Uterus (tissue), 4 donors: ENCODE data around the gene MMRN2. TPM values are rescaled to one million over a fixed set of nuclear protein-coding genes. Genes with fewer than 3 reads are reported as not detected.
"Not testable (repeated sequence)": the region's sequence is repeated elsewhere in the genome, so short reads cannot be mapped to it uniquely, and the experiment has no call there.

ENCODE experiments used
- DNase-seq, 2 donors: peaks; one replicate each; pipeline ENCODE4 v3.0.0-alpha.2; 2019 to 2020
- H3K27ac ChIP-seq, 2 donors: fragments of 200-600 bp; sonication (generic); 1 replicate in 1 of 2; 2 replicates in 1 of 2; pipeline ENCODE4 v1.5.1; 2016 to 2018
- H3K27me3 ChIP-seq, 2 donors: fragments of 200-600 bp; sonication (generic); one replicate each; pipeline ENCODE4 v1.5.1; 2018 to 2019; ENCODE audit warnings: control low read depth in 1 of 2
- H3K36me3 ChIP-seq, 2 donors: fragments of 200-600 bp; sonication (generic); one replicate each; pipeline ENCODE4 v1.5.1; 2019; ENCODE audit warnings: control low read depth in 1 of 2
- H3K4me1 ChIP-seq, 2 donors: fragments of 200-600 bp; sonication (generic); one replicate each; pipeline ENCODE4 v1.5.1; 2018 to 2019; ENCODE audit warnings: control low read depth in 1 of 2
- H3K4me3 ChIP-seq, 2 donors: fragments of 200-600 bp; sonication (generic); 1 replicate in 1 of 2; 2 replicates in 1 of 2; pipeline ENCODE4 v1.5.1; 2018 to 2019; ENCODE audit warnings: mild to moderate bottlenecking in 1 of 2
- H3K9me3 ChIP-seq, 2 donors: fragments of 200-600 bp; sonication (generic); one replicate each; pipeline ENCODE4 v1.5.1; 2019; ENCODE audit warnings: control low read depth in 1 of 2
- POLR2A ChIP-seq, 2 donors: fragments of 450-650 bp; IDR thresholded peaks; one replicate each; pipeline ENCODE4 v1.6.1; 2016; ENCODE audit warnings: antibody characterized with exemption in 2 of 2, mild to moderate bottlenecking in 1 of 2, moderate library complexity in 1 of 2
- intact Hi-C: fragments of 100-400 bp; cut with DNase I; formaldehyde crosslinking; loops from one replicate; pipeline ENCODE4 v1.15.1; 2023; ENCODE audit warnings: low total_unique reads
- total RNA-seq, 4 donors: library from RNA; depleted of rRNA in 3 of 4; stranded (reverse); fragments of >200 nt in 3 of 4; gene quantifications; one replicate each; pipeline versions ENCODE4 v1.1.0 to v1.2.4, GENCODE V29; 2014 to 2023
- TF ChIP-seq, protein P1 (sequence below), 4 experiments: fragments of 200-600 bp in 2 of 4; fragments of 450-650 bp in 2 of 4; sonication (generic) in 2 of 4; IDR thresholded peaks; one replicate each; pipeline ENCODE4 v1.5.1; 2016 to 2019; ENCODE audit warnings: antibody characterized with exemption in 4 of 4, mild to moderate bottlenecking in 2 of 4, moderate library complexity in 1 of 4
- donor health status: DM: yes; HTN: yes; CAD: no.

Gene MMRN2
- total RNA-seq, 4 donors from 2014 or later: 45.0 to 133 (median 74.2) TPM

DNA sequence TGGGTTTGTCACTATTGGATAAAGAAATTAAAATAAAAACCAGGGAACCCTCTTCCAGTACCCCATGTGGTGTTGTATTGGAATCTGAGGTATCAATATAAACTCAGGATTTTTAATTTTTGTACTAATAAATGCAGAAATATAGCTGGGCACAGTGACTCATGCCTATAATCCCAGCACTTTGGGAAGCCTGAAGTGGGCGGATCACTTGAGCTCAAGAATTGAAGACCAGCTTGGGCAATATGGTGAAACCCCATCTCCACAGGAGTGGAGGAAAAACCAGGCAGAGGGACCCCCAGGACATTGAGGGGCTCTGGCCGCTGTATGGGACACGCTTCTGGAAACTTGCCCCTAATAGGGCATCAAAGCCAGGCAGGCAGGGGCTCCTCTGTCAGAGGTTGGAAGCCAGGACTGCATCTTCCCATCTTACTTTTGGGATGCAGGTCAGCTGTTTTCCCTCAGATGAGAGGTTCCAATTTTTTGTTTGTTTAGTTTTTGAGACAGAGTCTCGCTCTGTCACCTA lies 21.9 kb upstream of the MMRN2 start:
- DNase-seq: no peak
- Histone ChIP-seq H3K27ac (peak overlapping the region; percentile 70 to 76), H3K4me1 (no peaks in the 10 kb centered on the region), H3K36me3 (no peaks in the 10 kb centered on the region), H3K27me3 (no peaks in the 10 kb centered on the region), H3K9me3 (no peaks in the 10 kb centered on the region), H3K4me3 (no peak overlapping the region)
- TF ChIP-seq POLR2A (IDR thresholded peaks at IDR 0.05): no peak
- intact Hi-C loops: no loop called here

DNA sequence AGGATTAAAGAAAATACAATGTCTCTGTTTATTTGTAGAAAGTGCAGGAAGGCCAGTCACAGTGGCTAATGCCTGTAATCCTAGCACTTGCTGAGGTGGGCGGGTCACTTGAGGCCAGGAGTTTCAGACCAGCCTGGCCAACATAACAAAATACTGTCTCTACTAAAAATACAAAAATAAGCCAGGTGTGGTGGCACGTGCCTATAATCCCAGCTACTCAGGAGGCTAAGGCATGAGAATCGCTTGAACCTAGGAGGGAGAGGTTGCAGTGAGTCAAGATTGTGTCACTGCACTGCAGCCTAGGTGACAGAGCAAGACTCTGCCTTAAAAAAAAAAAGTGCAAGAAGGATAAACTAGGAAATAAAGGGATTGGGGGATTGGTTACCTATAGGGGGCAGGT lies 21.0 kb upstream of the MMRN2 start:
- H3K27me3 ChIP-seq, DNase-seq, H3K36me3 ChIP-seq, H3K4me3 ChIP-seq, H3K9me3 ChIP-seq, intact Hi-C loops, H3K4me1 ChIP-seq: not testable (repeated sequence)
- H3K27ac ChIP-seq: peak overlapping the region; percentile 56 to 70

DNA sequence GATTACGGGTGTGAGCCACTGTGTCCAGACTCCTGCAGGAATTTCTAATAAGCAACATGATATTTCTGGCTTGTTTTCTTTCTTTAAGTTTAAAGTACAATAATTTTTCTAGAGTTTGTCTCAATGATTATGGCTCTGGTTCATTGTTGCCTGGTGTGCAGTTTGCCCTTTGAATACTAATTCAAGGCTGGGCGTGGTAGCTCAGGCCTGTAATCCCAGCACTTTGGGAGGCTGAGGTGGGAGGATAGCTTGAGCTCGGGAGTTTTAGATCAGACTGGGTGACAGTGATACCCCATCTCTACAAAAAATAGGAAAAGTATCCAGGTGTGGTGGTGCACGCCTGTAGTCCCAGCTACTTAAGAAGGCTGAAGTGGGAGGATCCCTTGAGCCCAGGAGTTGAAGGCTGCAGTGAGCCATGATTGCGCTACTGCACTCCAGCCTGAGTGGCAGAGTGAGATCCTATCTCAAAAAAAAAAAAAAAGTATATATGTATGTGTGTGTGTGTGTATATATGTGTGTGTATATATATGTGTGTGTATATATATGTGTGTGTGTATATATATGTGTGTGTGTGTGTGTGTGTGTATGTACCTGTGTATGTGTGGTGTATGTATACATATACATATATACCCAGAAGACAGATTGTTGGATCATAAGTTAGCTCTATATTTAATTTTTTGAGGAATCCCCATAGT lies 19.1 kb upstream of the MMRN2 start:
- Histone ChIP-seq H3K9me3 (no peaks in the 10 kb centered on the region), H3K27ac (peak overlapping the region in 1 of 2 donors; percentile 70), H3K36me3 (no peaks in the 10 kb centered on the region), H3K4me3 (no peak overlapping the region), H3K27me3 (no peaks in the 10 kb centered on the region), H3K4me1 (no peaks in the 10 kb centered on the region)
- no peak for DNase-seq
- TF ChIP-seq, protein P1, sequence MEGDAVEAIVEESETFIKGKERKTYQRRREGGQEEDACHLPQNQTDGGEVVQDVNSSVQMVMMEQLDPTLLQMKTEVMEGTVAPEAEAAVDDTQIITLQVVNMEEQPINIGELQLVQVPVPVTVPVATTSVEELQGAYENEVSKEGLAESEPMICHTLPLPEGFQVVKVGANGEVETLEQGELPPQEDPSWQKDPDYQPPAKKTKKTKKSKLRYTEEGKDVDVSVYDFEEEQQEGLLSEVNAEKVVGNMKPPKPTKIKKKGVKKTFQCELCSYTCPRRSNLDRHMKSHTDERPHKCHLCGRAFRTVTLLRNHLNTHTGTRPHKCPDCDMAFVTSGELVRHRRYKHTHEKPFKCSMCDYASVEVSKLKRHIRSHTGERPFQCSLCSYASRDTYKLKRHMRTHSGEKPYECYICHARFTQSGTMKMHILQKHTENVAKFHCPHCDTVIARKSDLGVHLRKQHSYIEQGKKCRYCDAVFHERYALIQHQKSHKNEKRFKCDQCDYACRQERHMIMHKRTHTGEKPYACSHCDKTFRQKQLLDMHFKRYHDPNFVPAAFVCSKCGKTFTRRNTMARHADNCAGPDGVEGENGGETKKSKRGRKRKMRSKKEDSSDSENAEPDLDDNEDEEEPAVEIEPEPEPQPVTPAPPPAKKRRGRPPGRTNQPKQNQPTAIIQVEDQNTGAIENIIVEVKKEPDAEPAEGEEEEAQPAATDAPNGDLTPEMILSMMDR (IDR thresholded peaks at IDR 0.05): no peak
- TF ChIP-seq POLR2A (IDR thresholded peaks at IDR 0.05): no peak
- intact Hi-C loops: no loop called here

DNA sequence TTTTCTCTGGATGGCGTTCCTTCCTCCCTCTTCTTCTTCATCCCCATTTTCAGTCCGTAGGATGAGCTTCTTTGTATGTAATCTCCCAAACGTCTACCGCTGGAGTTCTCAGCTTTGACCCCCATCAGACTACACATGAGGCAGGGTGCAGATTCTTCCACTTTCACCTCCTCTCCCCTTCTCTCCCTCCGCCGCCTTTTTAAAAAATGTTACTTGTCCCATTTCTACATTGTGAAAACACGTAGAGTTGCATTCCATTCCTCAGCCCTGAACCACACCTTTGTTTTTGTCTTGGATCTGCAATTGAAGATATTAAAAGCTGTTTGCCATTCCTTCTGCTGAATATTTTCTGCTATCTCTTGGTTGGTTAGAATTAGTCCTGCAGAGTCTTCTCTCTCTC lies 17.1 kb upstream of the MMRN2 start:
- Histone ChIP-seq H3K4me3 (no peak overlapping the region), H3K27me3 (no peaks in the 10 kb centered on the region), H3K36me3 (no peaks in the 10 kb centered on the region), H3K9me3 (no peaks in the 10 kb centered on the region), H3K4me1 (peaks cover 0 to 6% of the 10 kb centered on the region in 2 donors), H3K27ac (peak overlapping the region in 1 of 2 donors; percentile 98)
- intact Hi-C loops: no loop called here
- TF ChIP-seq, protein P1 (IDR thresholded peaks at IDR 0.05): no peak
- no peak for TF ChIP-seq POLR2A (IDR thresholded peaks at IDR 0.05)
- no peak for DNase-seq

- peak overlapping the region; percentile 98 to 99 for H3K27ac ChIP-seq
- H3K9me3 ChIP-seq: no peaks in the 10 kb centered on the region
- intact Hi-C loops: no loop called here
- H3K4me1 ChIP-seq: peaks cover 0 to 8% of the 10 kb centered on the region in 2 donors
- no peaks in the 10 kb centered on the region for H3K36me3 ChIP-seq
- no peak overlapping the region for H3K4me3 ChIP-seq
- no peaks in the 10 kb centered on the region for H3K27me3 ChIP-seq
- no peak for TF ChIP-seq POLR2A (IDR thresholded peaks at IDR 0.05)
- TF ChIP-seq, protein P1 (IDR thresholded peaks at IDR 0.05): no peak
- peak in 1 of 2 donors; percentile 27 for DNase-seq
These were observed 15.4 kb upstream of the MMRN2 start for GRCh38 chr10:86972613-86973380.
